Osteocyte (in vitro differentiated cells): ENCODE results near the gene CYBC1. TPM values are rescaled to one million over a fixed set of nuclear protein-coding genes. Genes with fewer than 3 reads are reported as not detected.
"Not testable (repeated sequence)": the region's sequence is repeated elsewhere in the genome, so short reads cannot be mapped to it uniquely, and the experiment has no call there.

Source experiments
- DNase-seq: peaks from one replicate; pipeline ENCODE4 v3.0.0; 2021; ENCODE audit warnings: mixed read lengths; ENCODE audit not compliant: unreplicated experiment; ENCODE audit errors: extremely low spot score
- H3K27ac Mint-ChIP-seq: one replicate; pipeline ENCODE4 v1.8.0; 2021; ENCODE audit warnings: mild to moderate bottlenecking, mixed read lengths; ENCODE audit not compliant: unreplicated experiment
- H3K27me3 Mint-ChIP-seq: one replicate; pipeline ENCODE4 v1.8.0; 2021; ENCODE audit warnings: mixed read lengths; ENCODE audit not compliant: unreplicated experiment
- H3K36me3 Mint-ChIP-seq: one replicate; pipeline ENCODE4 v1.8.0; 2021; ENCODE audit warnings: mixed read lengths; ENCODE audit not compliant: unreplicated experiment
- H3K4me1 Mint-ChIP-seq: one replicate; pipeline ENCODE4 v1.8.0; 2021; ENCODE audit warnings: mixed read lengths; ENCODE audit not compliant: unreplicated experiment
- H3K4me3 Mint-ChIP-seq: one replicate; pipeline ENCODE4 v1.8.0; 2021; ENCODE audit warnings: mild to moderate bottlenecking, moderate library complexity, mixed read lengths; ENCODE audit not compliant: unreplicated experiment
- H3K9me3 Mint-ChIP-seq: one replicate; pipeline ENCODE4 v1.8.0; 2021; ENCODE audit warnings: mixed read lengths; ENCODE audit not compliant: unreplicated experiment
- CTCF ChIP-seq: fragments of 200-600 bp; sonication (generic); IDR thresholded peaks from 2 replicates; pipeline ENCODE4 v1.5.0; 2021; ENCODE audit warnings: antibody characterized with exemption, mild to moderate bottlenecking, moderate library complexity
- total RNA-seq: library from RNA; stranded (reverse); gene quantifications from 2 replicates; pipeline ENCODE4 v1.2.1, GENCODE V29; 2021

Gene CYBC1
- total RNA-seq, 1 donor from 2014 or later = 78.7 TPM

DNA sequence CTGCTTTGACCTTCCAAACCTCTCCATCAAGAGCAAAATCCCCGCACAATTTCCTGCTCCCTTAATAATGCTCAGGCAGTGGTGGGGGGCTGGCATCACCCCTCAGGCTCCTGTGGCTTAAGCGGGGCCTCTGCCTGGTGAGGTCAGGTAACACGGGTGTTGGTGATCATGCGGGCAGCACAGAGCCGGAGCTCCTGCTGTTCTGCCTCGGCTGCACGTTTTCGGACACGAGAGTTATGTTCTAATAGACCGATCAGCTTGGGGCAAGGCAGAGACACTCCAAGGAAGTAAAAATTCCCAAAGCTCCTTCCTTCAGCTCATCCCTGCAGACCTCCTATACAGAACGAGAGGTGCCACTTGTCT, 14.0 kb upstream of the CYBC1 start:
- no peak overlapping the region for H3K4me3 Mint-ChIP-seq
- H3K27me3 Mint-ChIP-seq = no peaks in the 10 kb centered on the region
- H3K36me3 Mint-ChIP-seq = peaks cover 50% of the 10 kb centered on the region
- no peaks in the 10 kb centered on the region for H3K9me3 Mint-ChIP-seq
- no peak for DNase-seq
- H3K27ac Mint-ChIP-seq = peak overlapping the region; percentile 38
- TF ChIP-seq CTCF = no peak
- peaks cover 1% of the 10 kb centered on the region for H3K4me1 Mint-ChIP-seq

DNA sequence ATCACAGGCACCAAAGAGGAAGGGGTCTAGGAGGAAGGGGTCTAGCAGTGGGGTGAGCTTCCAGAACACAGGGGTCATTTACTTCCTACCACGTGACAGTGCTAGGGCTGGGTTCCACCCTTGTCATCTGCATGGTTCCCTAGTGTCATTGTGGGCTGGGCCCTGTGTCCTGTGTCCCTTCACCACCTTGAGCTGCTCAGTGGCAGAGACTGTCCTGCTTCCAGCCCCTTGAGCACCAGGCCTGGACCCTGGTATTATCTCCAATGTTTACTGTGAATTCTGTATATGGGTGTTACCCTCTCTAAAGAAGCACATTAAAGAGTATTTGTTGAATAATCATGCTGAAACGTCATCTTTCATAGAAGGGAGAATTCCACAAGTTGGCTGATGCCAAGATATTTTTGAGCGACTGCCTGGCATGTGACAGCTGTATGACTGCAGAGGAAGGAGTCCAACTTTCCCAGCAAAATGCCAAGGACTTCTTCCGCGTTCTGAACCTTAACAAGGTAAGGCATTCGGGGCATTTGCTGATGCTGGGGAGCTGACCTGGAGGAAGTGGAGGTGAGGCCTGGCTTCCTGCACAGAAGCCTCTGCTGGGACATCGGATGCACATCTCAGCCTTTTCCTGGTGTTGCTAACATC, 13.5 kb upstream of the CYBC1 start:
- Mint-ChIP-seq H3K36me3 (peaks cover 46% of the 10 kb centered on the region), H3K4me3 (no peak overlapping the region), H3K27me3 (no peaks in the 10 kb centered on the region), H3K27ac (no peak overlapping the region), H3K9me3 (no peaks in the 10 kb centered on the region), H3K4me1 (peaks cover 6% of the 10 kb centered on the region)
- DNase-seq = no peak
- TF ChIP-seq CTCF = no peak

DNA sequence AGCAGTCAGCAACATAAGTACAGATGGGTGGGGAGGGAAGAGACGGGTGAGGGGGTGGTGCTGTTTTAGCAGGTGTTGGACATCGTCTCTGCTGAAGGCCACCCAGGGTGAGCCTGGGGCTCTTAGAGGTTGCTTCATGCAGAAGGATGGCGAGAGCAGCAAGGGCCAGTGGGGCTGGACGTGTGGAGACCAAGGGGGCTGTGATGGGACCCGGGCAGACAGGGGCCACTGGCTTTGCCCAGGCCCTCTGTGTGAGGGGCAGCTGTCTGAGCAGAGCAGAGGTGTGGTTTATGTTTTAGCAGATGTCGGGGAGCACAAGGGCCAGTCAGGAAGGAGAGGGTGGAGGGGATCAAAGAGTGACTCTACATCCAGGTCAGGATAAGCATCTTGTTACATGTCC, 12.8 kb upstream of the CYBC1 start:
- Mint-ChIP-seq H3K27me3 (no peaks in the 10 kb centered on the region), H3K9me3 (no peaks in the 10 kb centered on the region), H3K36me3 (peaks cover 39% of the 10 kb centered on the region), H3K27ac (no peak overlapping the region), H3K4me1 (peaks cover 6% of the 10 kb centered on the region), H3K4me3 (no peak overlapping the region)
- TF ChIP-seq CTCF = no peak
- no peak for DNase-seq

- Mint-ChIP-seq H3K36me3 (peaks cover 37% of the 10 kb centered on the region), H3K27ac (no peak overlapping the region), H3K9me3 (no peaks in the 10 kb centered on the region), H3K4me3 (no peak overlapping the region), H3K4me1 (peaks cover 16% of the 10 kb centered on the region), H3K27me3 (no peaks in the 10 kb centered on the region)
- DNase-seq = no peak
- TF ChIP-seq CTCF = no peak
Observed at GRCh38 chr17:82461827-82462524, 11.4 kb upstream of the CYBC1 start.

- H3K27ac Mint-ChIP-seq, H3K27me3 Mint-ChIP-seq, H3K4me3 Mint-ChIP-seq, H3K9me3 Mint-ChIP-seq, DNase-seq: not testable (repeated sequence)
- H3K36me3 Mint-ChIP-seq = peaks cover 33% of the 10 kb centered on the region
- peaks cover 16% of the 10 kb centered on the region for H3K4me1 Mint-ChIP-seq
Observed at GRCh38 chr17:82459936-82460335, 9.4 kb upstream of the CYBC1 start.
